HEK293T (cell line): ENCODE data around the gene ERN1.

Experiments
- CTCF ChIA-PET: fragments of 350-600 bp; formaldehyde crosslinking; extraction: SDS; loops from one replicate; lab custom pipeline; 2021; ENCODE audit warnings: antibody characterized with exemption, inconsistent platforms; lab: Yijun Ruan, JAX
- POLR2A ChIA-PET: fragments of 350-600 bp; formaldehyde crosslinking; extraction: SDS; loops from one replicate; lab custom pipeline; 2020; ENCODE audit warnings: antibody characterized with exemption, inconsistent platforms; lab: Yijun Ruan, JAX
- DNase-seq: peaks from one replicate; pipeline ENCODE4 v3.0.0; 2012; ENCODE audit warnings: mixed read lengths; ENCODE audit errors: extremely low spot score
- ARNT ChIP-seq: fragments of 450-650 bp; IDR thresholded peaks from 2 replicates; pipeline ENCODE4 v1.6.1; 2017; ENCODE audit warnings: mild to moderate bottlenecking
- BHLHE40 ChIP-seq: fragments of 450-650 bp; IDR thresholded peaks from 2 replicates; pipeline ENCODE4 v1.6.1; 2016; ENCODE audit warnings: mild to moderate bottlenecking, moderate library complexity, borderline replicate concordance
- CTBP1 ChIP-seq: fragments of 450-650 bp; IDR thresholded peaks from 2 replicates; pipeline ENCODE4 v1.6.1; 2016; ENCODE audit warnings: borderline replicate concordance
- ELF4 ChIP-seq: fragments of 450-650 bp; IDR thresholded peaks from 2 replicates; pipeline ENCODE4 v1.6.1; 2017; ENCODE audit warnings: antibody characterized with exemption
- FOXA1 ChIP-seq: fragments of 450-650 bp; IDR thresholded peaks from 2 replicates; pipeline ENCODE4 v1.6.1; 2016; ENCODE audit warnings: mild to moderate bottlenecking
- FOXK2 ChIP-seq: fragments of 450-650 bp; IDR thresholded peaks from 2 replicates; pipeline ENCODE4 v1.6.1; 2016; ENCODE audit warnings: mild to moderate bottlenecking
- FOXM1 ChIP-seq: fragments of 450-650 bp; IDR thresholded peaks from 2 replicates; pipeline ENCODE4 v1.6.1; 2017; ENCODE audit warnings: mild to moderate bottlenecking, borderline replicate concordance
- HDGF ChIP-seq: fragments of 450-650 bp; IDR thresholded peaks from 2 replicates; pipeline ENCODE4 v1.6.1; 2017; ENCODE audit warnings: antibody characterized with exemption, borderline replicate concordance
- L3MBTL2 ChIP-seq: fragments of 450-650 bp; conservative IDR thresholded peaks from 2 replicates; pipeline ENCODE4 v1.6.1; 2016; ENCODE audit warnings: mild to moderate bottlenecking
- LEF1 ChIP-seq: fragments of 450-650 bp; IDR thresholded peaks from 2 replicates; pipeline ENCODE4 v1.6.1; 2017; ENCODE audit warnings: mild to moderate bottlenecking, borderline replicate concordance
- NFRKB ChIP-seq: fragments of 450-650 bp; IDR thresholded peaks from 2 replicates; pipeline ENCODE4 v1.6.1; 2016; ENCODE audit warnings: mild to moderate bottlenecking, moderate library complexity
- PKNOX1 ChIP-seq: fragments of 450-650 bp; IDR thresholded peaks from 2 replicates; pipeline ENCODE4 v1.6.1; 2016
- SP1 ChIP-seq: fragments of 450-650 bp; IDR thresholded peaks from 2 replicates; pipeline ENCODE4 v1.6.1; 2017
- SUZ12 ChIP-seq: fragments of 450-650 bp; IDR thresholded peaks from 2 replicates; pipeline ENCODE4 v1.6.1; 2016; ENCODE audit warnings: mild to moderate bottlenecking
- TARDBP ChIP-seq: fragments of 450-650 bp; IDR thresholded peaks from 2 replicates; pipeline ENCODE4 v1.6.1; 2016
- ZNF384 ChIP-seq: fragments of 450-650 bp; IDR thresholded peaks from 2 replicates; pipeline ENCODE4 v1.6.1; 2016

ERN1 gene

GRCh38 chr17:64071111-64071510 is 58.8 kb downstream of the ERN1 start:
- no peak for TF ChIP-seq PKNOX1
- no peak for TF ChIP-seq BHLHE40
- no peak for TF ChIP-seq FOXK2
- no peak for TF ChIP-seq ZNF384
- TF ChIP-seq FOXM1 = no peak
- no peak for TF ChIP-seq TARDBP
- ChIA-PET CTCF (interaction anchor here (0.6 kb wide), 1 partner anchor 11 kb away, joined by 3 read pairs; no protein-coding TSS in a partner anchor), POLR2A (no interaction called here)
- DNase-seq = no peak

DNA sequence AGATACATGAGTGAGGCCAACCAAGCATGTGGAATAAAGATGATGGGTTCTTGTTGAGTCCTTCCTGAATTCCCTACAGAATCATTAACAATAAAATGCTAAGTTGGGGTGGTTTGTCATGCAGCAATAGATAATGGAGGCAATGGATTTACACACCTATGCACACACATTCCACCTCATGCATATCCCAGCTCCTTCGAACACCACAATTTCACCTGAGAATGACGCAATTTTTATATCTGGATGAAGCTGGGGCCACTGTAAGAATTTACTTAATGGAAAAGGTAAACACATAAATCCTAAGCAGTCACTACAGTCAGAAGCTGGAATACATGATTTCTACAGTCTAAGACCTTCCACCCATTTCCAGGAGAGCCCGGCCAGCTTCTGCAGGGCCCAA is 59.7 kb downstream of the ERN1 start:
- DNase-seq = no peak
- TF ChIP-seq LEF1 = no peak
- TF ChIP-seq L3MBTL2 = no peak
- no peak for TF ChIP-seq ZNF384
- no peak for TF ChIP-seq HDGF
- TF ChIP-seq CTBP1 = no peak
- TF ChIP-seq FOXM1 = no peak
- no peak for TF ChIP-seq SP1
- TF ChIP-seq ARNT = no peak
- TF ChIP-seq SUZ12 = no peak
- TF ChIP-seq TARDBP = no peak
- no peak for TF ChIP-seq NFRKB
- no peak for TF ChIP-seq FOXK2
- TF ChIP-seq BHLHE40 = no peak
- no peak for TF ChIP-seq ELF4
- TF ChIP-seq PKNOX1 = no peak
- no peak for TF ChIP-seq FOXA1
- ChIA-PET CTCF (no interaction called here), POLR2A (no interaction called here)

DNA sequence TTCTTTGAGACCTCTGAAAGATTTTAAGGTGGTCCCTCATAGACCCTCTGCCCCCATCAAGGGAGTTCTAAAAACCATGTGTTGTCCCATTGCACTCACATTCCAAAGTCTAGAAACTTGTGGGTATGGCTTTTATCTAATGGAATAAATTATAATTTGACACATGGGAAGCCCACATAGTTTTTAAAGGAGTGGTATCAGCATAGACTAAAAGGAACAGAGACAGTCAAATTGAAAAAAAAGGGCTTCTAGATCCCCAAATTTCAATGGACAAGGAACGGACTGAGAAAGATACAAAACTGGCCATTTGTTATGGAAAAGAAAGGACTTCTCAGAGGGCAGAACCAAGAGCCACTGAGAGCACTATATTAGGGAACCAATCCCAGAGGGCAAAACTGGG is 60.8 kb downstream of the ERN1 start:
- no peak for TF ChIP-seq TARDBP
- no peak for DNase-seq
- POLR2A ChIA-PET = no interaction called here
- CTCF ChIA-PET = interaction anchor here (1.1 kb wide), 1 partner anchor 64 kb away, joined by 3 read pairs; no protein-coding TSS in a partner anchor

- DNase-seq = no peak
- CTCF ChIA-PET = no interaction called here
- POLR2A ChIA-PET = interaction anchor here (1.5 to 1.6 kb wide), 2 partner anchors 62 to 78 kb away, joined by 4 to 5 read pairs; partner anchors contain the start of gene ERN1
- no peak for TF ChIP-seq ARNT
- TF ChIP-seq PKNOX1 = no peak
- no peak for TF ChIP-seq ZNF384
- TF ChIP-seq SUZ12 = no peak
- no peak for TF ChIP-seq HDGF
- no peak for TF ChIP-seq FOXM1
- TF ChIP-seq SP1 = no peak
- TF ChIP-seq FOXA1 = no peak
These were observed 62.3 kb downstream of the ERN1 start for GRCh38 chr17:64067657-64068056.

- POLR2A ChIA-PET = no interaction called here
- TF ChIP-seq SUZ12 (no peak), CTBP1 (no peak), NFRKB (no peak), L3MBTL2 (no peak), FOXK2 (no peak), LEF1 (no peak), SP1 (no peak), BHLHE40 (no peak), HDGF (no peak), FOXA1 (no peak), FOXM1 (no peak), ARNT (no peak)
- DNase-seq = no peak
- CTCF ChIA-PET = interaction anchor here (0.6 to 1.7 kb wide), 4 partner anchors 14 to 211 kb away, joined by 3 to 7 read pairs (median 4); no protein-coding TSS in a partner anchor
These were observed 63.2 kb downstream of the ERN1 start for GRCh38 chr17:64066716-64067115.

- ChIA-PET POLR2A (no interaction called here), CTCF (interaction anchor here (1.7 kb wide), 1 partner anchor 68 kb away, joined by 7 read pairs; no protein-coding TSS in a partner anchor)
- TF ChIP-seq LEF1 = no peak
- TF ChIP-seq BHLHE40 = no peak
- TF ChIP-seq HDGF = no peak
- no peak for TF ChIP-seq FOXM1
- TF ChIP-seq FOXA1 = no peak
- no peak for TF ChIP-seq PKNOX1
- no peak for TF ChIP-seq ARNT
- no peak for TF ChIP-seq ELF4
- no peak for DNase-seq
These were observed 64.8 kb downstream of the ERN1 start for GRCh38 chr17:64065161-64065560.
